ENCODE results near the gene VPS13C. TPM values are rescaled to one million over a fixed set of nuclear protein-coding genes. Genes with fewer than 3 reads are reported as not detected.

Gene VPS13C
- polyA plus RNA-seq, 3 donors = 12.0 to 32.2 (median 18.4) TPM

- no peak overlapping the region for H3K9ac ChIP-seq (ENCODE audit: insufficient read depth, low read length, poor library complexity, severe bottlenecking)
- no peaks in the 10 kb centered on the region for H3K27me3 ChIP-seq (ENCODE audit: control insufficient read depth in 2 of 2, insufficient read depth in 2 of 2, low read length in 2 of 2)
- H3K4me2 ChIP-seq (replicated peaks; ENCODE audit: extremely low read depth, low read length, poor library complexity, severe bottlenecking) = no peak overlapping the region
- Mint-ChIP-seq H3K36me3 (peaks cover 40 to 52% of the 10 kb centered on the region in 2 donors), H3K27ac (no peak overlapping the region), H3K4me3 (no peak overlapping the region), H3K9me3 (no peaks in the 10 kb centered on the region), H3K27me3 (ENCODE audit: low read depth in 3 of 3) (no peaks in the 10 kb centered on the region), H3K4me1 (no peaks in the 10 kb centered on the region)
- WGBS (ENCODE audit: insufficient coverage) = no CpG with 5 or more reads among the region's 1 CpG
- no peaks in the 10 kb centered on the region for H3K79me2 ChIP-seq (ENCODE audit: insufficient read depth, low read length)
- intact Hi-C loops (cut with micrococcal nuclease) = no loop called here
- no peak for TF ChIP-seq CTCF (IDR thresholded peaks at IDR 0.05)
- no peaks in the 10 kb centered on the region for H3K9me3 ChIP-seq (replicated peaks in 1 of 2; ENCODE audit: control insufficient read depth in 1 of 2, insufficient read depth in 1 of 2, low read length in 2 of 2)
- no peaks in the 10 kb centered on the region for H3K4me1 ChIP-seq (ENCODE audit: control insufficient read depth in 1 of 2, insufficient read depth in 2 of 2, low read length in 2 of 2)
- no peak overlapping the region for H3K27ac ChIP-seq (ENCODE audit: low read depth in 1 of 2, low read length in 2 of 2)
- no peak overlapping the region for H2AFZ ChIP-seq (ENCODE audit: insufficient read depth, low read depth, low read length, poor library complexity, severe bottlenecking)
- no peak for DNase-seq
- H4K20me1 ChIP-seq (ENCODE audit: insufficient read depth, low read length) = no peaks in the 10 kb centered on the region
- no peak overlapping the region for H3K4me3 ChIP-seq (replicated peaks in 1 of 3; ENCODE audit: low read depth in 2 of 3, low read length in 3 of 3)
- peaks cover 36 to 72% of the 10 kb centered on the region in 2 donors for H3K36me3 ChIP-seq (replicated peaks in 1 of 2; ENCODE audit: control insufficient read depth in 1 of 2, insufficient read depth in 2 of 2, low read length in 2 of 2)
These were observed 207.1 kb downstream of the VPS13C start for GRCh38 chr15:61853195-61853594.

- H3K4me3 Mint-ChIP-seq = no peak overlapping the region
- H3K9ac ChIP-seq (ENCODE audit: insufficient read depth, low read length, poor library complexity, severe bottlenecking) = no peak overlapping the region
- peaks cover 33 to 59% of the 10 kb centered on the region in 2 donors for H3K36me3 ChIP-seq (replicated peaks in 1 of 2; ENCODE audit: control insufficient read depth in 1 of 2, insufficient read depth in 2 of 2, low read length in 2 of 2)
- H3K27ac Mint-ChIP-seq = no peak overlapping the region
- no peak overlapping the region for H3K27ac ChIP-seq (ENCODE audit: low read depth in 1 of 2, low read length in 2 of 2)
- no peak overlapping the region for H3K4me3 ChIP-seq (replicated peaks in 1 of 3; ENCODE audit: low read depth in 2 of 3, low read length in 3 of 3)
- TF ChIP-seq CTCF (IDR thresholded peaks at IDR 0.05) = no peak
- H3K4me1 ChIP-seq (ENCODE audit: control insufficient read depth in 1 of 2, insufficient read depth in 2 of 2, low read length in 2 of 2) = no peaks in the 10 kb centered on the region
- no peak overlapping the region for H2AFZ ChIP-seq (ENCODE audit: insufficient read depth, low read depth, low read length, poor library complexity, severe bottlenecking)
- H3K4me2 ChIP-seq (replicated peaks; ENCODE audit: extremely low read depth, low read length, poor library complexity, severe bottlenecking) = no peak overlapping the region
- no peaks in the 10 kb centered on the region for H3K79me2 ChIP-seq (ENCODE audit: insufficient read depth, low read length)
- no peaks in the 10 kb centered on the region for H3K9me3 Mint-ChIP-seq
- no peaks in the 10 kb centered on the region for H3K9me3 ChIP-seq (replicated peaks in 1 of 2; ENCODE audit: control insufficient read depth in 1 of 2, insufficient read depth in 1 of 2, low read length in 2 of 2)
- H3K4me1 Mint-ChIP-seq = no peaks in the 10 kb centered on the region
- H4K20me1 ChIP-seq (ENCODE audit: insufficient read depth, low read length) = no peaks in the 10 kb centered on the region
- H3K27me3 ChIP-seq (ENCODE audit: control insufficient read depth in 2 of 2, insufficient read depth in 2 of 2, low read length in 2 of 2) = no peaks in the 10 kb centered on the region
- no peak for DNase-seq
- 100% methylated on average over 1 of the region's 4 CpGs for WGBS (ENCODE audit: insufficient coverage)
- peaks cover 40 to 52% of the 10 kb centered on the region in 2 donors for H3K36me3 Mint-ChIP-seq
- no peaks in the 10 kb centered on the region for H3K27me3 Mint-ChIP-seq (ENCODE audit: low read depth in 3 of 3)
- intact Hi-C loops (cut with micrococcal nuclease) = no loop called here
These were observed 208.3 kb downstream of the VPS13C start for GRCh38 chr15:61851955-61852354.

All from CD14-positive monocyte (primary cell).